Suprapubic skin (tissue), 4 donors: Measurements from ENCODE around the gene JUND. TPM values are rescaled to one million over a fixed set of nuclear protein-coding genes. Genes with fewer than 3 reads are reported as not detected.

ENCODE experiments used
- DNase-seq, 2 donors: peaks; one replicate each; pipeline ENCODE4 v3.0.0-alpha.2; 2019; ENCODE audit warnings: low spot score in 2 of 2
- H3K27ac ChIP-seq: fragments of 200-600 bp; sonication (generic); one replicate; pipeline ENCODE4 v1.5.1; 2019
- H3K27me3 ChIP-seq: fragments of 200-600 bp; sonication (generic); one replicate; pipeline ENCODE4 v1.5.1; 2019
- H3K36me3 ChIP-seq: fragments of 200-600 bp; sonication (generic); one replicate; pipeline ENCODE4 v1.5.1; 2019
- H3K4me1 ChIP-seq: fragments of 200-600 bp; sonication (generic); one replicate; pipeline ENCODE4 v1.5.1; 2019
- H3K4me3 ChIP-seq: fragments of 200-600 bp; sonication (generic); one replicate; pipeline ENCODE4 v1.5.1; 2019; ENCODE audit warnings: mild to moderate bottlenecking
- H3K9me3 ChIP-seq: fragments of 200-600 bp; sonication (generic); one replicate; pipeline ENCODE4 v1.5.1; 2019
- EP300 ChIP-seq: sonication (generic); formaldehyde crosslinking; IDR thresholded peaks from one replicate; pipeline ENCODE4 v1.6.1; 2017; ENCODE audit warnings: antibody characterized with exemption
- POLR2A ChIP-seq, 2 donors: fragments of 450-650 bp; IDR thresholded peaks; one replicate each; pipeline ENCODE4 v1.6.1; 2017; ENCODE audit warnings: antibody characterized with exemption in 2 of 2, mild to moderate bottlenecking in 2 of 2, moderate library complexity in 2 of 2
- POLR2AphosphoS5 ChIP-seq, 3 donors: sonication (generic); formaldehyde crosslinking; IDR thresholded peaks; one replicate each; pipeline ENCODE4 v1.6.1; 2017; ENCODE audit warnings: antibody characterized with exemption in 3 of 3
- WGBS: methylation state at CpG from one replicate; pipeline ENCODE4 v1.1.5; 2018; 5-methylcytosine and 5-hydroxymethylcytosine counted together
- total RNA-seq, 4 donors: library from RNA; depleted of rRNA; stranded (reverse); fragments of >200 nt; gene quantifications; one replicate each; pipeline ENCODE4 v1.1.0, GENCODE V29; 2016
- TF ChIP-seq, protein P1 (sequence below), 2 donors: fragments of 200-600 bp in 1 of 2; fragments of 450-650 bp in 1 of 2; sonication (generic) in 1 of 2; IDR thresholded peaks; one replicate each; pipeline ENCODE4 v1.5.1; 2016 to 2019; ENCODE audit warnings: antibody characterized with exemption in 2 of 2, mild to moderate bottlenecking in 1 of 2, moderate library complexity in 1 of 2

Gene JUND
- total RNA-seq, 4 donors from 2014 or later, result 330 to 579 (median 396) TPM

DNA sequence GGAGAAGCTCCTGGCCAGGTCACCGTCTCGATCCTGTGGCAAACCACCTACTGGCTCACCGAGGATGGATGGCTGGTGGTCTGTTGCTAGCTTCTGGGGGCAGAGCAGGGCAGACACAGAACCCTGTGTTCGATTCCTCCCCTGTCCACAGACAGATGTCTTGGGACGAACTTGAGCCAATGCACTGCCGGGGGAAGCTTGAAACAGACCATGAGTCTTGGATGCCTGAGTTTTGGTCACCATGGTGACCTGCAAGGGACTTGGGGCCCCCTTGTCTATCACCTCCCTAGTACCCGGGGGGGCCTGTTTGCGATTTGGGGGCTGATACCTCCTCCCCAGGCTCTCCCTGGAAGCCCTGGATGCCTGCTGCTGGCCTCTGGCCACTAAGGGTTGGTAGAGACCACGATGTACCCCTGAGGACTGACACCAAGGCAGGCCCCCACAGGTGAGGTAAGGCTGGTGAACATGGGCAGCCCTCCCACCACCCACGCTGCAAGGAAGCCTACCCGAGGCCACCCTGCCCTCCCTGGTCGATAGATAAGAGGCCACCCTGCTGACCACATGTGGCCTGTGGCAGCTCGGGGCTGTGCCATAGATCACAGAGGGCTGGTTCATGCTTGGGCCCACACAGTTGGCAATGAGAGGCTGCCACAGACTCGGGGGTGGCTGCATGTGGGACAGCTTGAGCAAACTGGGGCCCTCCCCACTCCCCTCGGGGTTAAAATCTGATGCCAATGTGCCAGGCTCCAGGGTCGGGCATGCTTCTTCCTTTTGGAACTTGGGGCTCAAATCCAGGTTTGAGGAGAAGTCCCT, 17.9 kb downstream of the JUND start:
- Histone ChIP-seq H3K4me1 (peaks cover 3% of the 10 kb centered on the region), H3K27me3 (no peaks in the 10 kb centered on the region), H3K27ac (no peak overlapping the region), H3K4me3 (no peak overlapping the region), H3K36me3 (peaks cover 52% of the 10 kb centered on the region), H3K9me3 (no peaks in the 10 kb centered on the region)
- DNase-seq, result no peak
- WGBS, result 91% methylated on average over 4 of the region's 16 CpGs
- TF ChIP-seq EP300, result no peak

- TF ChIP-seq, protein P1, sequence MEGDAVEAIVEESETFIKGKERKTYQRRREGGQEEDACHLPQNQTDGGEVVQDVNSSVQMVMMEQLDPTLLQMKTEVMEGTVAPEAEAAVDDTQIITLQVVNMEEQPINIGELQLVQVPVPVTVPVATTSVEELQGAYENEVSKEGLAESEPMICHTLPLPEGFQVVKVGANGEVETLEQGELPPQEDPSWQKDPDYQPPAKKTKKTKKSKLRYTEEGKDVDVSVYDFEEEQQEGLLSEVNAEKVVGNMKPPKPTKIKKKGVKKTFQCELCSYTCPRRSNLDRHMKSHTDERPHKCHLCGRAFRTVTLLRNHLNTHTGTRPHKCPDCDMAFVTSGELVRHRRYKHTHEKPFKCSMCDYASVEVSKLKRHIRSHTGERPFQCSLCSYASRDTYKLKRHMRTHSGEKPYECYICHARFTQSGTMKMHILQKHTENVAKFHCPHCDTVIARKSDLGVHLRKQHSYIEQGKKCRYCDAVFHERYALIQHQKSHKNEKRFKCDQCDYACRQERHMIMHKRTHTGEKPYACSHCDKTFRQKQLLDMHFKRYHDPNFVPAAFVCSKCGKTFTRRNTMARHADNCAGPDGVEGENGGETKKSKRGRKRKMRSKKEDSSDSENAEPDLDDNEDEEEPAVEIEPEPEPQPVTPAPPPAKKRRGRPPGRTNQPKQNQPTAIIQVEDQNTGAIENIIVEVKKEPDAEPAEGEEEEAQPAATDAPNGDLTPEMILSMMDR (IDR thresholded peaks at IDR 0.05), result no peak
- TF ChIP-seq POLR2A (IDR thresholded peaks at IDR 0.05) (no peak), EP300 (no peak), POLR2AphosphoS5 (IDR thresholded peaks at IDR 0.05) (no peak)
- peaks cover 47% of the 10 kb centered on the region for H3K36me3 ChIP-seq
- no peak for DNase-seq
These were observed 18.5 kb downstream of the JUND start for GRCh38 chr19:18262917-18263316.

GRCh38 chr19:18262144-18262543, 19.3 kb downstream of the JUND start:
- Histone ChIP-seq H3K27ac (no peak overlapping the region), H3K36me3 (peaks cover 47% of the 10 kb centered on the region), H3K4me3 (no peak overlapping the region), H3K9me3 (no peaks in the 10 kb centered on the region), H3K27me3 (no peaks in the 10 kb centered on the region), H3K4me1 (peaks cover 3% of the 10 kb centered on the region)
- TF ChIP-seq, protein P1 (IDR thresholded peaks at IDR 0.05), result no peak
- TF ChIP-seq EP300 (no peak), POLR2AphosphoS5 (IDR thresholded peaks at IDR 0.05) (no peak), POLR2A (IDR thresholded peaks at IDR 0.05) (no peak)
- DNase-seq, result no peak

More at GRCh38 chr19:18262917-18263316, 18.5 kb downstream of the JUND start:
- 92% methylated on average over 9 of the region's 10 CpGs for WGBS
- Histone ChIP-seq H3K27me3 (no peaks in the 10 kb centered on the region), H3K4me1 (peaks cover 3% of the 10 kb centered on the region), H3K9me3 (no peaks in the 10 kb centered on the region), H3K27ac (no peak overlapping the region), H3K4me3 (no peak overlapping the region)

GRCh38 chr19:18261474-18261873, 19.9 kb downstream of the JUND start:
- no CpG with 5 or more reads among the region's 2 CpGs for WGBS
- peaks cover 3% of the 10 kb centered on the region for H3K4me1 ChIP-seq
- H3K36me3 ChIP-seq, result peaks cover 43% of the 10 kb centered on the region
- DNase-seq, result no peak
- no peaks in the 10 kb centered on the region for H3K27me3 ChIP-seq
- H3K4me3 ChIP-seq, result no peak overlapping the region
- TF ChIP-seq, protein P1 (IDR thresholded peaks at IDR 0.05), result no peak
- TF ChIP-seq EP300 (no peak), POLR2A (IDR thresholded peaks at IDR 0.05) (no peak), POLR2AphosphoS5 (IDR thresholded peaks at IDR 0.05) (no peak)
- no peak overlapping the region for H3K27ac ChIP-seq
- no peaks in the 10 kb centered on the region for H3K9me3 ChIP-seq

- H3K27ac ChIP-seq, result no peak overlapping the region
- H3K27me3 ChIP-seq, result no peaks in the 10 kb centered on the region
- H3K36me3 ChIP-seq, result peaks cover 28% of the 10 kb centered on the region
- no peaks in the 10 kb centered on the region for H3K9me3 ChIP-seq
- H3K4me3 ChIP-seq, result no peak overlapping the region
- WGBS, result 90% methylated on average over 2 of the region's 4 CpGs
- H3K4me1 ChIP-seq, result peaks cover 10% of the 10 kb centered on the region
- no peak for DNase-seq
- TF ChIP-seq POLR2A (IDR thresholded peaks at IDR 0.05) (no peak), EP300 (no peak), POLR2AphosphoS5 (IDR thresholded peaks at IDR 0.05) (no peak)
- TF ChIP-seq, protein P1 (IDR thresholded peaks at IDR 0.05), result no peak
These were observed 21.5 kb downstream of the JUND start for GRCh38 chr19:18259893-18260292.
